Smooth muscle cell (in vitro differentiated cells): ENCODE results near the gene GRIN2D. TPM values are rescaled to one million over a fixed set of nuclear protein-coding genes. Genes with fewer than 3 reads are reported as not detected.

ENCODE experiments used
- DNase-seq: peaks from one replicate; lab custom pipeline; 2025; ENCODE audit not compliant: unreplicated experiment; lab: John Stamatoyannopoulos, UW
- H2AFZ ChIP-seq: fragments of 200-600 bp; sonication (generic); 2 replicates; pipeline ENCODE4 v1.6.0; 2016; ENCODE audit warnings: antibody characterized with exemption, low read depth, mild to moderate bottlenecking
- H3F3A ChIP-seq: fragments of 200-600 bp; sonication (generic); 2 replicates; pipeline ENCODE4 v1.6.0; 2017; ENCODE audit warnings: antibody characterized with exemption, low read depth
- H3K27ac ChIP-seq: fragments of 200-600 bp; sonication (generic); 2 replicates; pipeline ENCODE4 v1.5.1; 2016; ENCODE audit warnings: low read depth, mild to moderate bottlenecking
- H3K27me3 ChIP-seq: fragments of 200-600 bp; sonication (generic); 2 replicates; pipeline ENCODE4 v1.6.1; 2016; ENCODE audit warnings: low read depth, mild to moderate bottlenecking
- H3K36me3 ChIP-seq: fragments of 200-600 bp; sonication (generic); 2 replicates; pipeline ENCODE4 v1.5.1; 2016; ENCODE audit warnings: low read depth
- H3K4me1 ChIP-seq: fragments of 200-600 bp; sonication (generic); 2 replicates; pipeline ENCODE4 v1.5.1; 2016; ENCODE audit warnings: low read depth
- H3K4me2 ChIP-seq: fragments of 200-600 bp; sonication (generic); 2 replicates; pipeline ENCODE4 v1.6.0; 2016; ENCODE audit warnings: mild to moderate bottlenecking
- H3K4me3 ChIP-seq: fragments of 200-600 bp; sonication (generic); 2 replicates; pipeline ENCODE4 v1.5.1; 2016; ENCODE audit warnings: mild to moderate bottlenecking
- H3K79me2 ChIP-seq: fragments of 200-600 bp; sonication (generic); 2 replicates; pipeline ENCODE4 v1.6.0; 2016; ENCODE audit warnings: low read depth, mild to moderate bottlenecking
- H3K9ac ChIP-seq: fragments of 200-600 bp; sonication (generic); 2 replicates; pipeline ENCODE4 v1.6.0; 2016; ENCODE audit warnings: low read depth
- H3K9me3 ChIP-seq: fragments of 200-600 bp; sonication (generic); replicated peaks from 2 replicates; pipeline ENCODE4 v1.5.1; 2016; ENCODE audit warnings: low read depth
- H4K20me1 ChIP-seq: fragments of 200-600 bp; sonication (generic); 2 replicates; pipeline ENCODE4 v1.6.0; 2016; ENCODE audit warnings: low read depth
- WGBS: methylation state at CpG from one replicate; pipeline ENCODE4 v1.1.7; 2016; ENCODE audit warnings: low lambda C conversion rate; 5-methylcytosine and 5-hydroxymethylcytosine counted together
- polyA plus RNA-seq: library from polyadenylated mRNA; unstranded; fragments of >200 nt; fragmentation: Nextera tagmentation; extraction: Ambion mirVana; gene quantifications from 2 replicates; pipeline ENCODE4 v1.2.1, GENCODE V29; 2016
- total RNA-seq: library from RNA; depleted of rRNA; stranded (reverse); fragments of >200 nt; gene quantifications from 2 replicates; pipeline ENCODE4 v1.2.3, GENCODE V29; 2014
- TF ChIP-seq, protein P1 (sequence below): fragments of 200-600 bp; sonication (generic); IDR thresholded peaks from 2 replicates; pipeline ENCODE4 v1.5.1; 2017; ENCODE audit warnings: borderline replicate concordance, mild to moderate bottlenecking, antibody characterized with exemption; ENCODE audit not compliant: insufficient read depth, poor library complexity, severe bottlenecking

The GRIN2D gene
- total RNA-seq (3.5 and 4.0 TPM in 2 replicates), polyA plus RNA-seq (10.7 and 12.7 TPM in 2 replicates)

DNA sequence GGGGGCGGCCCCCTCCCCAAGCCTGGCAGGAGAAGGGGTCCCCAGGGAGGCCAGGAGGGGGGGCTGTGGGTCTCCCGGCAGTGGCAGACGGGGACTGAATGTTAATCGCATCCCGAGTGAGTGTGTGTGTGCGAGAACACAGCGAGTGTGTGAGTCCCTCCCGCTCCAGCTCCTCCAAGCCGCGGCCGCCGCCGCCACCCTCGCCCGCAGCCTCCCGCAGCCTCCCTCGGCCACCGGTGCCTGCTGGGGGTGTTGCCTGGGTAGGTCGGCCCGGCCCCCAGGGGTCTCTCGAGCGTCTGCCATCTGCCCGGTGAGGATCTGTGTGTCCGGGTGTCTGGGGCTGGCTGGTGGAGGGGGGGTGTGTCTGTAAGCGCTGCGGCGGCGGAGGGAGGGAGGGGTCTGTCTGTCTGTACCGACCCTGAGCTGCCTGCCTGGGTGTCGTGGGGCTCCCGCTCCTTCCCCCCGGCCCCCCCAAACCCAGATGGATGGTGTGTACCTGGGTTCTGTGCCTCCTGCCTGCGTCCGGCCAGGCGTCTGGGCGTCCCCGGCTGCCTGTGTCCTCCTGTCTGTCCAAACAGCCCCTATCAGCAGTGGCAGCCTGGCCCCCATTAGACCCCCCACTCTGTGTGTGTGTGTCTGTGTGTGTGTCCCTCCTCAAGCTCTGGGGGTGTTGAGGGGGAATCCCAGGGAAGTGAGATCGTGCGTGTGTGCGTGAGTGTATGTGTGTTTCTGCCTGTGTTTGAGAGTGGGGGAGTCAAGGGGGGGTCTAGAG is at the start of gene GRIN2D:
Gene GRIN2D, plus strand, starts transcription at position 110 of the 772 bp plus-strand sequence. CDS start 4,725 bp downstream, outside the sequence.
- TF ChIP-seq, protein P1, sequence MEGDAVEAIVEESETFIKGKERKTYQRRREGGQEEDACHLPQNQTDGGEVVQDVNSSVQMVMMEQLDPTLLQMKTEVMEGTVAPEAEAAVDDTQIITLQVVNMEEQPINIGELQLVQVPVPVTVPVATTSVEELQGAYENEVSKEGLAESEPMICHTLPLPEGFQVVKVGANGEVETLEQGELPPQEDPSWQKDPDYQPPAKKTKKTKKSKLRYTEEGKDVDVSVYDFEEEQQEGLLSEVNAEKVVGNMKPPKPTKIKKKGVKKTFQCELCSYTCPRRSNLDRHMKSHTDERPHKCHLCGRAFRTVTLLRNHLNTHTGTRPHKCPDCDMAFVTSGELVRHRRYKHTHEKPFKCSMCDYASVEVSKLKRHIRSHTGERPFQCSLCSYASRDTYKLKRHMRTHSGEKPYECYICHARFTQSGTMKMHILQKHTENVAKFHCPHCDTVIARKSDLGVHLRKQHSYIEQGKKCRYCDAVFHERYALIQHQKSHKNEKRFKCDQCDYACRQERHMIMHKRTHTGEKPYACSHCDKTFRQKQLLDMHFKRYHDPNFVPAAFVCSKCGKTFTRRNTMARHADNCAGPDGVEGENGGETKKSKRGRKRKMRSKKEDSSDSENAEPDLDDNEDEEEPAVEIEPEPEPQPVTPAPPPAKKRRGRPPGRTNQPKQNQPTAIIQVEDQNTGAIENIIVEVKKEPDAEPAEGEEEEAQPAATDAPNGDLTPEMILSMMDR: no peak
- no peaks in the 10 kb centered on the region for H3K27me3 ChIP-seq
- H3K9ac ChIP-seq: peak within 1 kb of the TSS; percentile 73
- peak within 1 kb of the TSS; percentile 69 for H3K4me3 ChIP-seq
- 4% methylated on average over 32 of the region's 40 CpGs for WGBS
- H3K9me3 ChIP-seq: no peaks in the 10 kb centered on the region
- H3K36me3 ChIP-seq: no peaks in the 10 kb centered on the region
- H3K79me2 ChIP-seq: peaks cover 26% of the 10 kb centered on the region
- peak within 1 kb of the TSS; percentile 36 for H2AFZ ChIP-seq
- peaks cover 9% of the 10 kb centered on the region for H4K20me1 ChIP-seq
- DNase-seq: peak; percentile 32
- H3K27ac ChIP-seq: peak within 1 kb of the TSS; percentile 45
- H3K4me1 ChIP-seq: peaks cover 30% of the 10 kb centered on the region
- H3F3A ChIP-seq: peaks cover 7% of the 10 kb centered on the region
- peak within 1 kb of the TSS; percentile 100 for H3K4me2 ChIP-seq

DNA sequence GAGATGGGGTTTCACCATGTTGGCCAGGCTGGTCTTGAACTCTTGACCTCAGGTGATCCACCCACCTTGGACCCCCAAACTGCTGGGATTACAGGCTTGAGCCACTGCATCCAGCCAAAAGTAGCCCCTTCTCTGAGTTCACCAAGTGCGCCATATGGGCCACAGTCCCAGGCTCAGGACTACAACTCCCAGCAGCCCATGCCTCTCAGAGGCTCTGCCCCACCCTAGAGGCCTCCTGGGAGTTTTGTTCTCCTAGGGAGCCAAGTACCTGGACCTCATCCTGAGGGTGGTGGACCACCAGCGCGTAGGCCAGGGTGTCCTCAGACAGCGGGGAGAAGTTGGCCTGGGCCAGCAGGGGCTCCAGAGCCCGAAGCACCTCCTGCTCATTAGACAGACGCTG is 48.6 kb upstream of the GRIN2D start:
- Histone ChIP-seq H4K20me1 (no peaks in the 10 kb centered on the region), H2AFZ (no peak overlapping the region), H3K9ac (no peak overlapping the region), H3K36me3 (no peaks in the 10 kb centered on the region), H3F3A (no peaks in the 10 kb centered on the region), H3K79me2 (no peaks in the 10 kb centered on the region), H3K27me3 (no peaks in the 10 kb centered on the region), H3K4me3 (no peak overlapping the region), H3K4me1 (no peaks in the 10 kb centered on the region), H3K9me3 (no peaks in the 10 kb centered on the region), H3K27ac (no peak overlapping the region), H3K4me2 (no peak overlapping the region)
- DNase-seq: no peak
- WGBS: 93% methylated on average over 6 of the region's 6 CpGs
- TF ChIP-seq, protein P1: no peak

DNA sequence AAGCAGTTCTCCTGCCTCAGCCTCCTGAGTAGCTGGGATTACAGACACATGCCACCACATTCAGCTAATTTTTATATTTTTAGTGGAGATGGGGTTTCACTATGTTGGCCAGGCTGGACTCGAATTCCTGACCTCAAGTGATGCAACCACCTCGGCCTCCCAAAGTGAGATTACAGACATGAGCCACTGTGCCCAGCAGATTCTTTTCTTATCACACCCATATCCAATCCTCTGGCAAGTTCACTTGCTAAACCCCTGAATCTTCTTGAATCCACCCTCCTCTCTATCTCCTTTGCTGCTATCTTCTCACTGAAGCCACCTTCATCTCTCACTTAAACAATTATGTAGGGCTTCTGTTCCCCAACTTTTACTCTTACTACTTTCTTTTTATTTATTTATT is 47.3 kb upstream of the GRIN2D start:
- H3K36me3 ChIP-seq: no peaks in the 10 kb centered on the region
- no peaks in the 10 kb centered on the region for H4K20me1 ChIP-seq
- 74% methylated on average over 2 of the region's 2 CpGs for WGBS
- no peak overlapping the region for H2AFZ ChIP-seq
- no peaks in the 10 kb centered on the region for H3K9me3 ChIP-seq
- H3K27me3 ChIP-seq: no peaks in the 10 kb centered on the region
- TF ChIP-seq, protein P1: no peak
- H3F3A ChIP-seq: no peaks in the 10 kb centered on the region
- no peak overlapping the region for H3K4me2 ChIP-seq
- no peak overlapping the region for H3K4me3 ChIP-seq
- H3K27ac ChIP-seq: no peak overlapping the region
- no peak for DNase-seq
- H3K9ac ChIP-seq: no peak overlapping the region
- no peaks in the 10 kb centered on the region for H3K79me2 ChIP-seq
- no peaks in the 10 kb centered on the region for H3K4me1 ChIP-seq

DNA sequence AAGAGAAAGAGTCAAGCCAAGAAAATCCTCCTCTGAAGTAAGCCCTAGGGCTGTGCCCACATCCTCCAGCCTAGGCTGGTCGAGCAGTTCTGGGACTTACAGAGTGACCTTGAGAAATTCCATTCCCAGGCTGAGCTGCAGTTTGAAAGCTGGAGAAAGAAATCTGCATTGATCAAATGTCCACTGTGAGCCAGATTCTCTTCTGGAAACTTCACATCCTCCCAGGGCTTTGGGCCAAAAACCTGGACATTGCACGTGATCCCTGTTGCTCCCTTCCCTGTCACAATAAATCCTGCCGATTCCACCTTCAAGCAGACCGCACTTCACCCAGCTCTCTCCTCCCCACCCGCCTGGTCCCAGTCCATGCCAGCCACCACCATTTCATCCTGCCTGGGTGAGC is 45.4 kb upstream of the GRIN2D start:
- Histone ChIP-seq H4K20me1 (no peaks in the 10 kb centered on the region), H3K36me3 (no peaks in the 10 kb centered on the region), H3K4me2 (no peak overlapping the region), H3K9me3 (no peaks in the 10 kb centered on the region), H3F3A (no peaks in the 10 kb centered on the region), H3K4me1 (no peaks in the 10 kb centered on the region), H3K27ac (no peak overlapping the region), H3K4me3 (no peak overlapping the region), H3K9ac (no peak overlapping the region), H3K79me2 (no peaks in the 10 kb centered on the region), H2AFZ (no peak overlapping the region), H3K27me3 (no peaks in the 10 kb centered on the region)
- TF ChIP-seq, protein P1: no peak
- WGBS: 85% methylated on average over 5 of the region's 5 CpGs
- DNase-seq: no peak
